ENCODE measurements around the gene FDCSP.

FDCSP gene

GRCh38 chr4:70195425-70195824 is 30.5 kb upstream of the FDCSP start, which contains the start of gene ODAM:
Gene ODAM, plus strand, starts transcription at chr4:70195725. Its CDS starts 819 bp downstream, at chr4:70196544.
- no peak within 1 kb of the TSS for H3K4me3 ChIP-seq (ENCODE audit: low read length in 2 of 2)
- no peak within 1 kb of the TSS for H2AK5ac ChIP-seq (ENCODE audit: low read depth, low read length)
- no peak within 1 kb of the TSS for H3K9ac ChIP-seq (ENCODE audit: low read depth, low read length, poor library complexity)
- H4K91ac ChIP-seq (ENCODE audit: low read depth, low read length, poor library complexity) = no peak within 1 kb of the TSS
- H3K79me1 ChIP-seq (ENCODE audit: low read depth, low read length) = no peaks in the 10 kb centered on the region
- no peak within 1 kb of the TSS for H2BK15ac ChIP-seq (ENCODE audit: low read length)
- no peak within 1 kb of the TSS for H3K4ac ChIP-seq (ENCODE audit: low read length)
- no peak within 1 kb of the TSS for H2BK120ac ChIP-seq (ENCODE audit: low read depth, low read length)
- no peak within 1 kb of the TSS for H3K27ac ChIP-seq (replicated peaks; ENCODE audit: low read length)
- H3K14ac ChIP-seq (ENCODE audit: low read length) = no peak within 1 kb of the TSS
- no peaks in the 10 kb centered on the region for H3K36me3 ChIP-seq (replicated peaks in 1 of 2; ENCODE audit: control insufficient read depth in 2 of 2, insufficient read depth in 2 of 2, low read length in 2 of 2)
- DNase-seq (ENCODE audit: low spot score) = no peak
- no peak within 1 kb of the TSS for H2BK12ac ChIP-seq (ENCODE audit: low read length)
- no peak within 1 kb of the TSS for H3K18ac ChIP-seq (ENCODE audit: low read length)
- H4K8ac ChIP-seq (ENCODE audit: low read depth, low read length) = no peak within 1 kb of the TSS
- H2BK5ac ChIP-seq (ENCODE audit: low read length) = no peak within 1 kb of the TSS
- peaks cover 0 to 4% of the 10 kb centered on the region in 2 donors for H3K4me1 ChIP-seq (ENCODE audit: control insufficient read depth in 2 of 2, insufficient read depth in 1 of 2, low read depth in 1 of 2, low read length in 2 of 2)
- H3K23ac ChIP-seq (ENCODE audit: low read depth, low read length, poor library complexity) = no peak within 1 kb of the TSS
- H3K9me3 ChIP-seq (replicated peaks in 1 of 2; ENCODE audit: control insufficient read depth in 2 of 2, insufficient read depth in 1 of 2, low read depth in 1 of 2, low read length in 2 of 2) = no peaks in the 10 kb centered on the region
- no CpG with 5 or more reads among the region's 1 CpG for WGBS, 2 donors (ENCODE audit: extremely low coverage in 2 of 2, insufficient read length in 2 of 2, insufficient replicate concordance in 1 of 2)
- no peaks in the 10 kb centered on the region for H3K27me3 ChIP-seq (ENCODE audit: control insufficient read depth in 3 of 3, insufficient read depth in 3 of 3, low read depth in 1 of 3, low read length in 3 of 3)
- no peak within 1 kb of the TSS for H2AFZ ChIP-seq (ENCODE audit: low read length)
- H3K4me2 ChIP-seq (ENCODE audit: insufficient read depth, low read length, poor library complexity, severe bottlenecking) = no peak within 1 kb of the TSS

GRCh38 chr4:70196857-70197256 is 29.1 kb upstream of the FDCSP start:
- WGBS, 2 donors (ENCODE audit: extremely low coverage in 2 of 2, insufficient read length in 2 of 2, insufficient replicate concordance in 1 of 2) = no CpG with 5 or more reads among the region's 2 CpGs
- no peak overlapping the region for H3K27ac ChIP-seq (replicated peaks; ENCODE audit: low read length)
- no peak overlapping the region for H4K91ac ChIP-seq (ENCODE audit: low read depth, low read length, poor library complexity)
- no peak overlapping the region for H2BK120ac ChIP-seq (ENCODE audit: low read depth, low read length)
- no peak overlapping the region for H3K18ac ChIP-seq (ENCODE audit: low read length)
- no peak overlapping the region for H3K4me3 ChIP-seq (ENCODE audit: low read length in 2 of 2)
- no peak overlapping the region for H4K8ac ChIP-seq (ENCODE audit: low read depth, low read length)
- no peak overlapping the region for H2AFZ ChIP-seq (ENCODE audit: low read length)
- H3K36me3 ChIP-seq (replicated peaks in 1 of 2; ENCODE audit: control insufficient read depth in 2 of 2, insufficient read depth in 2 of 2, low read length in 2 of 2) = no peaks in the 10 kb centered on the region
- no peak overlapping the region for H3K4me2 ChIP-seq (ENCODE audit: insufficient read depth, low read length, poor library complexity, severe bottlenecking)
- no peak overlapping the region for H3K14ac ChIP-seq (ENCODE audit: low read length)
- no peaks in the 10 kb centered on the region for H3K27me3 ChIP-seq (ENCODE audit: control insufficient read depth in 3 of 3, insufficient read depth in 3 of 3, low read depth in 1 of 3, low read length in 3 of 3)
- H2BK5ac ChIP-seq (ENCODE audit: low read length) = no peak overlapping the region
- H2BK15ac ChIP-seq (ENCODE audit: low read length) = no peak overlapping the region
- H3K9ac ChIP-seq (ENCODE audit: low read depth, low read length, poor library complexity) = no peak overlapping the region
- no peaks in the 10 kb centered on the region for H3K79me1 ChIP-seq (ENCODE audit: low read depth, low read length)
- peaks cover 0 to 4% of the 10 kb centered on the region in 2 donors for H3K4me1 ChIP-seq (ENCODE audit: control insufficient read depth in 2 of 2, insufficient read depth in 1 of 2, low read depth in 1 of 2, low read length in 2 of 2)
- no peak overlapping the region for H3K4ac ChIP-seq (ENCODE audit: low read length)
- no peak for DNase-seq (ENCODE audit: low spot score)
- H3K23ac ChIP-seq (ENCODE audit: low read depth, low read length, poor library complexity) = no peak overlapping the region
- no peak overlapping the region for H2AK5ac ChIP-seq (ENCODE audit: low read depth, low read length)
- no peak overlapping the region for H2BK12ac ChIP-seq (ENCODE audit: low read length)
- H3K9me3 ChIP-seq (replicated peaks in 1 of 2; ENCODE audit: control insufficient read depth in 2 of 2, insufficient read depth in 1 of 2, low read depth in 1 of 2, low read length in 2 of 2) = no peaks in the 10 kb centered on the region

GRCh38 chr4:70197842-70198241 is 28.1 kb upstream of the FDCSP start:
- no peak overlapping the region for H2BK15ac ChIP-seq (ENCODE audit: low read length)
- H3K9ac ChIP-seq (ENCODE audit: low read depth, low read length, poor library complexity) = no peak overlapping the region
- H2BK12ac ChIP-seq (ENCODE audit: low read length) = no peak overlapping the region
- H3K4me3 ChIP-seq (ENCODE audit: low read length in 2 of 2) = no peak overlapping the region
- H3K4ac ChIP-seq (ENCODE audit: low read length) = no peak overlapping the region
- no peaks in the 10 kb centered on the region for H3K36me3 ChIP-seq (replicated peaks in 1 of 2; ENCODE audit: control insufficient read depth in 2 of 2, insufficient read depth in 2 of 2, low read length in 2 of 2)
- no peaks in the 10 kb centered on the region for H3K79me1 ChIP-seq (ENCODE audit: low read depth, low read length)
- no peak overlapping the region for H2BK5ac ChIP-seq (ENCODE audit: low read length)
- H3K18ac ChIP-seq (ENCODE audit: low read length) = no peak overlapping the region
- H2AFZ ChIP-seq (ENCODE audit: low read length) = no peak overlapping the region
- H3K27me3 ChIP-seq (ENCODE audit: control insufficient read depth in 3 of 3, insufficient read depth in 3 of 3, low read depth in 1 of 3, low read length in 3 of 3) = no peaks in the 10 kb centered on the region
- H2AK5ac ChIP-seq (ENCODE audit: low read depth, low read length) = no peak overlapping the region
- no peak overlapping the region for H3K14ac ChIP-seq (ENCODE audit: low read length)
- no peak for DNase-seq (ENCODE audit: low spot score)
- no peak overlapping the region for H3K4me2 ChIP-seq (ENCODE audit: insufficient read depth, low read length, poor library complexity, severe bottlenecking)
- H3K23ac ChIP-seq (ENCODE audit: low read depth, low read length, poor library complexity) = no peak overlapping the region
- no CpG with 5 or more reads among the region's 2 CpGs for WGBS, 2 donors (ENCODE audit: extremely low coverage in 2 of 2, insufficient read length in 2 of 2, insufficient replicate concordance in 1 of 2)
- H4K91ac ChIP-seq (ENCODE audit: low read depth, low read length, poor library complexity) = no peak overlapping the region
- no peak overlapping the region for H4K8ac ChIP-seq (ENCODE audit: low read depth, low read length)
- no peak overlapping the region for H2BK120ac ChIP-seq (ENCODE audit: low read depth, low read length)
- H3K4me1 ChIP-seq (ENCODE audit: control insufficient read depth in 2 of 2, insufficient read depth in 1 of 2, low read depth in 1 of 2, low read length in 2 of 2) = peaks cover 0 to 4% of the 10 kb centered on the region in 2 donors
- no peaks in the 10 kb centered on the region for H3K9me3 ChIP-seq (replicated peaks in 1 of 2; ENCODE audit: control insufficient read depth in 2 of 2, insufficient read depth in 1 of 2, low read depth in 1 of 2, low read length in 2 of 2)
- no peak overlapping the region for H3K27ac ChIP-seq (replicated peaks; ENCODE audit: low read length)

- H2BK12ac ChIP-seq (ENCODE audit: low read length) = no peak overlapping the region
- no peak overlapping the region for H2BK15ac ChIP-seq (ENCODE audit: low read length)
- no peak overlapping the region for H3K9ac ChIP-seq (ENCODE audit: low read depth, low read length, poor library complexity)
- no peaks in the 10 kb centered on the region for H3K9me3 ChIP-seq (replicated peaks in 1 of 2; ENCODE audit: control insufficient read depth in 2 of 2, insufficient read depth in 1 of 2, low read depth in 1 of 2, low read length in 2 of 2)
- no peaks in the 10 kb centered on the region for H3K27me3 ChIP-seq (ENCODE audit: control insufficient read depth in 3 of 3, insufficient read depth in 3 of 3, low read depth in 1 of 3, low read length in 3 of 3)
- H2BK120ac ChIP-seq (ENCODE audit: low read depth, low read length) = no peak overlapping the region
- no peak overlapping the region for H4K8ac ChIP-seq (ENCODE audit: low read depth, low read length)
- no peak overlapping the region for H3K18ac ChIP-seq (ENCODE audit: low read length)
- no peaks in the 10 kb centered on the region for H3K79me1 ChIP-seq (ENCODE audit: low read depth, low read length)
- H3K4me2 ChIP-seq (ENCODE audit: insufficient read depth, low read length, poor library complexity, severe bottlenecking) = no peak overlapping the region
- H4K91ac ChIP-seq (ENCODE audit: low read depth, low read length, poor library complexity) = no peak overlapping the region
- H3K4me1 ChIP-seq (ENCODE audit: control insufficient read depth in 2 of 2, insufficient read depth in 1 of 2, low read depth in 1 of 2, low read length in 2 of 2) = no peaks in the 10 kb centered on the region
- no peak overlapping the region for H2AFZ ChIP-seq (ENCODE audit: low read length)
- no peak overlapping the region for H3K4me3 ChIP-seq (ENCODE audit: low read length in 2 of 2)
- H2BK5ac ChIP-seq (ENCODE audit: low read length) = no peak overlapping the region
- DNase-seq (ENCODE audit: low spot score) = no peak
- no peak overlapping the region for H3K23ac ChIP-seq (ENCODE audit: low read depth, low read length, poor library complexity)
- H3K14ac ChIP-seq (ENCODE audit: low read length) = no peak overlapping the region
- no CpG with 5 or more reads among the region's 1 CpG for WGBS, 2 donors (ENCODE audit: extremely low coverage in 2 of 2, insufficient read length in 2 of 2, insufficient replicate concordance in 1 of 2)
- H2AK5ac ChIP-seq (ENCODE audit: low read depth, low read length) = no peak overlapping the region
- no peak overlapping the region for H3K27ac ChIP-seq (replicated peaks; ENCODE audit: low read length)
- no peak overlapping the region for H3K4ac ChIP-seq (ENCODE audit: low read length)
- no peaks in the 10 kb centered on the region for H3K36me3 ChIP-seq (replicated peaks in 1 of 2; ENCODE audit: control insufficient read depth in 2 of 2, insufficient read depth in 2 of 2, low read length in 2 of 2)
These were observed 22.3 kb upstream of the FDCSP start for GRCh38 chr4:70203601-70204000.

All from neuronal stem cell (in vitro differentiated cells).